HepG2 (cell line): Measurements from ENCODE around the gene PPIG. TPM values are rescaled to one million over a fixed set of nuclear protein-coding genes. Genes with fewer than 3 reads are reported as not detected.

Experiments used
- EHMT2 ChIP-seq: fragments of 200-600 bp; sonication (generic); IDR thresholded peaks from 2 replicates; pipeline ENCODE4 v1.7.0; 2017; ENCODE audit warnings: antibody characterized with exemption, low read depth, low read length, borderline replicate concordance
- ETV6 ChIP-seq: sonication (generic); formaldehyde crosslinking; conservative IDR thresholded peaks from 2 replicates; pipeline ENCODE4 v1.4.0; 2020; ENCODE audit warnings: missing genetic modification reagents
- HNF4G ChIP-seq, 2 experiments: sonication (generic) in 1 of 2; formaldehyde crosslinking in 1 of 2; IDR thresholded peaks; 2 replicates each; pipeline versions ENCODE4 v1.4.0 to v1.6.1; 2011 to 2020; ENCODE audit warnings: borderline replicate concordance in 2 of 2, low read depth in 2 of 2, mild to moderate bottlenecking in 2 of 2, low read length in 1 of 2, missing genetic modification reagents in 1 of 2, moderate library complexity in 1 of 2
- KAT8 ChIP-seq: IDR thresholded peaks from 2 replicates; pipeline ENCODE4 v1.6.1; 2016; ENCODE audit warnings: missing genetic modification reagents, missing compliant biosample characterization
- MXD3 ChIP-seq: IDR thresholded peaks from 2 replicates; pipeline ENCODE4 v1.6.1; 2016; ENCODE audit warnings: mild to moderate bottlenecking, missing biosample characterization, missing genetic modification reagents
- NCOR1 ChIP-seq: fragments of 200-600 bp; sonication (generic); IDR thresholded peaks from 2 replicates; pipeline ENCODE4 v1.7.0; 2017; ENCODE audit warnings: antibody characterized with exemption, low read length, borderline replicate concordance
- PHB2 ChIP-seq: fragments of 450-650 bp; IDR thresholded peaks from 2 replicates; pipeline ENCODE4 v1.6.1; 2018; ENCODE audit not compliant: partially characterized antibody
- PHF20 ChIP-seq: sonication (generic); formaldehyde crosslinking; IDR thresholded peaks from 2 replicates; pipeline ENCODE4 v1.5.0; 2020; ENCODE audit warnings: mild to moderate bottlenecking, missing genetic modification reagents
- SOX6 ChIP-seq, 2 experiments: fragments of 450-650 bp in 1 of 2; sonication (generic) in 1 of 2; formaldehyde crosslinking in 1 of 2; IDR thresholded peaks; 2 replicates each; pipeline versions ENCODE4 v1.4.0 to v1.6.1; 2017 to 2020; ENCODE audit warnings: antibody characterized with exemption in 1 of 2, mild to moderate bottlenecking in 1 of 2, missing genetic modification reagents in 1 of 2
- SP1 ChIP-seq, 2 experiments: fragments of 450-650 bp in 1 of 2; sonication (generic) in 1 of 2; formaldehyde crosslinking in 1 of 2; IDR thresholded peaks; 2 replicates each; pipeline versions ENCODE4 v1.4.0 to v1.6.1; 2016 to 2020; ENCODE audit warnings: missing genetic modification reagents in 1 of 2
- ZIK1 ChIP-seq: sonication (generic); formaldehyde crosslinking; IDR thresholded peaks from 2 replicates; pipeline ENCODE4 v1.5.0; 2020; ENCODE audit warnings: mild to moderate bottlenecking, low read depth, missing genetic modification reagents, borderline replicate concordance
- ZNF225 ChIP-seq: sonication (generic); formaldehyde crosslinking; IDR thresholded peaks from 2 replicates; pipeline ENCODE4 v1.4.0; 2020; ENCODE audit warnings: mild to moderate bottlenecking, missing genetic modification reagents
- ZNF280D ChIP-seq: sonication (generic); formaldehyde crosslinking; IDR thresholded peaks from 2 replicates; pipeline ENCODE4 v1.5.1; 2020; ENCODE audit warnings: mild to moderate bottlenecking, missing genetic modification reagents
- ZNF281 ChIP-seq: sonication (generic); formaldehyde crosslinking; IDR thresholded peaks from 2 replicates; pipeline ENCODE4 v1.4.0; 2020; ENCODE audit warnings: missing genetic modification reagents, borderline replicate concordance
- ZNF687 ChIP-seq: sonication (generic); formaldehyde crosslinking; IDR thresholded peaks from 2 replicates; pipeline ENCODE4 v1.5.1; 2020; ENCODE audit warnings: mild to moderate bottlenecking, missing genetic modification reagents, moderate library complexity
- ZSCAN12 ChIP-seq: sonication (generic); formaldehyde crosslinking; IDR thresholded peaks from 2 replicates; pipeline ENCODE4 v1.9.0; 2021; ENCODE audit warnings: mild to moderate bottlenecking, missing genetic modification reagents
- polyA plus RNA-seq, 8 experiments: library from polyadenylated mRNA; depleted of rRNA in 3 of 8; stranded (reverse) in 7 of 8; unstranded in 1 of 8; fragments of >200 nt; fragmentation: Illumina TruSeq in 4 of 8; extraction: Trizol in 4 of 8; gene quantifications; 2 replicates each; pipeline versions ENCODE4 v1.2.1 to v1.2.3, GENCODE V29; 2011 to 2016; ENCODE audit warnings: low read depth in 4 of 8, missing spikeins in 1 of 8, mixed read lengths in 1 of 8; ENCODE audit not compliant: insufficient read depth in 1 of 8
- total RNA-seq, 5 experiments: library from RNA; depleted of rRNA; stranded (reverse); fragments of >200 nt; fragmentation: Illumina TruSeq; extraction: Trizol; gene quantifications; 2 replicates each; pipeline ENCODE4 v1.2.3, GENCODE V29; 2016; ENCODE audit warnings: low read depth in 1 of 5

The PPIG gene
- total and polyA plus RNA-seq, 2 of the 13 experiments (the other 11 are each of a cell fraction or from before 2014, with no cell fraction given), result 31.3 to 81.0 TPM

GRCh38 chr2:169573160-169573973 lies 10.8 kb upstream of the PPIG start, which contains the start of gene FASTKD1 (continued):
- TF ChIP-seq HNF4G (IDR thresholded peaks at IDR 0.05; ENCODE audit: borderline replicate concordance, low read depth, low read length) (peak; percentile 91), HNF4G (CRISPR knock-in tag; IDR thresholded peaks at IDR 0.05; ENCODE audit: borderline replicate concordance, low read depth) (peak; percentile 75; the same call in 1 of the 2 replicates), ETV6 (CRISPR knock-in tag) (peak; percentile 55), SP1 (IDR thresholded peaks at IDR 0.05) (no peak), SP1 (CRISPR knock-in tag; IDR thresholded peaks at IDR 0.05) (peak; percentile 79; the same call in 1 of the 2 replicates), KAT8 (CRISPR knock-in tag) (peak; percentile 97), ZSCAN12 (CRISPR knock-in tag) (0 out of 2 replicates have a peak, but pooled peaks have one; percentile 68), NCOR1 (peak; percentile 98), ZNF225 (CRISPR knock-in tag) (no peak), PHF20 (CRISPR knock-in tag) (peak; percentile 88), ZIK1 (CRISPR knock-in tag) (no peak), EHMT2 (no peak), ZNF687 (peak; percentile 87), ZNF280D (CRISPR knock-in tag) (peak; percentile 93), PHB2 (no peak), ZNF281 (CRISPR knock-in tag) (peak; percentile 73; the same call in 1 of the 2 replicates), SOX6 (IDR thresholded peaks at IDR 0.05) (no peak), SOX6 (CRISPR knock-in tag; IDR thresholded peaks at IDR 0.05) (peak; percentile 85), MXD3 (CRISPR knock-in tag) (peak; percentile 87)
